ENCODE measurements around the gene PITPNC1.

DNA sequence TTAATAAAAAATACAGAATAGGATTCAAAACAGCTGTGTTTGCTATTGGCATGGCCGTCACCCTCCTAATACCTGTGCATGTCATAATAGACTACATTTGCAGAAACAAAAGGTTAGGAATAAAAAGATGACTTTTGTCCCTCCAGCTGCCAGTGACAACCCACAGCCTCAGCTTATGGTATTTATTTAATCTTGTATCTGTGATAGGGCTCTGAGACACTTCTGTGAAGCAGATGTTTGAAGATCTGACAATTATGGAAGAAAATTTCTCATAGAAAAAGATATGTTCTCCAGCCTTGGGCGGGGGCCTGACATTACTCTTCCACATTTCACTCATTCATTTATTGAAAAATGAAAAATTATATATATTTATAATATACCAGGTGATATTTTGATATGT is 62.2 kb downstream of the PITPNC1 start:
- TF ChIP-seq CTCF (IDR thresholded peaks at IDR 0.05) (no peak), EP300 (IDR thresholded peaks at IDR 0.05) (no peak), POLR2AphosphoS5 (IDR thresholded peaks at IDR 0.05) (no peak), POLR2A (IDR thresholded peaks at IDR 0.05; ENCODE audit: low read depth) (no peak)

All from esophagus muscularis mucosa (tissue), 4 donors.